Uterus (tissue), 4 donors: Measurements from ENCODE around the gene SHB. TPM values are rescaled to one million over a fixed set of nuclear protein-coding genes. Genes with fewer than 3 reads are reported as not detected.

Source experiments
- DNase-seq, 2 donors: peaks; one replicate each; pipeline ENCODE4 v3.0.0-alpha.2; 2019 to 2020
- H3K27ac ChIP-seq, 2 donors: fragments of 200-600 bp; sonication (generic); 1 replicate in 1 of 2; 2 replicates in 1 of 2; pipeline ENCODE4 v1.5.1; 2016 to 2018
- H3K27me3 ChIP-seq, 2 donors: fragments of 200-600 bp; sonication (generic); one replicate each; pipeline ENCODE4 v1.5.1; 2018 to 2019; ENCODE audit warnings: control low read depth in 1 of 2
- H3K36me3 ChIP-seq, 2 donors: fragments of 200-600 bp; sonication (generic); one replicate each; pipeline ENCODE4 v1.5.1; 2019; ENCODE audit warnings: control low read depth in 1 of 2
- H3K4me1 ChIP-seq, 2 donors: fragments of 200-600 bp; sonication (generic); one replicate each; pipeline ENCODE4 v1.5.1; 2018 to 2019; ENCODE audit warnings: control low read depth in 1 of 2
- H3K4me3 ChIP-seq, 2 donors: fragments of 200-600 bp; sonication (generic); 1 replicate in 1 of 2; 2 replicates in 1 of 2; pipeline ENCODE4 v1.5.1; 2018 to 2019; ENCODE audit warnings: mild to moderate bottlenecking in 1 of 2
- H3K9me3 ChIP-seq, 2 donors: fragments of 200-600 bp; sonication (generic); one replicate each; pipeline ENCODE4 v1.5.1; 2019; ENCODE audit warnings: control low read depth in 1 of 2
- CTCF ChIP-seq, 4 experiments: fragments of 200-600 bp in 2 of 4; fragments of 450-650 bp in 2 of 4; sonication (generic) in 2 of 4; IDR thresholded peaks; one replicate each; pipeline ENCODE4 v1.5.1; 2016 to 2019; ENCODE audit warnings: antibody characterized with exemption in 4 of 4, mild to moderate bottlenecking in 2 of 4, moderate library complexity in 1 of 4
- POLR2A ChIP-seq, 2 donors: fragments of 450-650 bp; IDR thresholded peaks; one replicate each; pipeline ENCODE4 v1.6.1; 2016; ENCODE audit warnings: antibody characterized with exemption in 2 of 2, mild to moderate bottlenecking in 1 of 2, moderate library complexity in 1 of 2
- intact Hi-C: fragments of 100-400 bp; cut with DNase I; formaldehyde crosslinking; loops from one replicate; pipeline ENCODE4 v1.15.1; 2023; ENCODE audit warnings: low total_unique reads
- total RNA-seq, 4 donors: library from RNA; depleted of rRNA in 3 of 4; stranded (reverse); fragments of >200 nt in 3 of 4; gene quantifications; one replicate each; pipeline versions ENCODE4 v1.1.0 to v1.2.4, GENCODE V29; 2014 to 2023
- donor health status: DM: yes; HTN: yes; CAD: no.

Gene SHB
- total RNA-seq, 4 donors from 2014 or later = 3.5 to 19.6 (median 7.3) TPM

- intact Hi-C loops = no loop called here
- H3K4me1 ChIP-seq = peaks cover 0 to 13% of the 10 kb centered on the region in 2 donors
- H3K27me3 ChIP-seq = no peaks in the 10 kb centered on the region
- H3K9me3 ChIP-seq = no peaks in the 10 kb centered on the region
- H3K27ac ChIP-seq = peak overlapping the region; percentile 28 to 73
- DNase-seq = no peak
- no peak for TF ChIP-seq POLR2A (IDR thresholded peaks at IDR 0.05)
- no peak overlapping the region for H3K4me3 ChIP-seq
- H3K36me3 ChIP-seq = no peaks in the 10 kb centered on the region
Measured at GRCh38 chr9:37953206-37953774, 115.7 kb downstream of the SHB start.

- Histone ChIP-seq H3K36me3 (no peaks in the 10 kb centered on the region), H3K4me1 (peaks cover 0 to 13% of the 10 kb centered on the region in 2 donors), H3K27ac (peak overlapping the region in 1 of 2 donors; percentile 73), H3K9me3 (no peaks in the 10 kb centered on the region), H3K4me3 (no peak overlapping the region), H3K27me3 (no peaks in the 10 kb centered on the region)
- DNase-seq = peak; percentile 61 to 68
- TF ChIP-seq POLR2A (IDR thresholded peaks at IDR 0.05) (no peak), CTCF (IDR thresholded peaks at IDR 0.05) (no peak)
- intact Hi-C loops = no loop called here
Measured at GRCh38 chr9:37952731-37953130, 116.3 kb downstream of the SHB start.

GRCh38 chr9:37951671-37952449 lies 117.2 kb downstream of the SHB start:
- H3K27me3 ChIP-seq = no peaks in the 10 kb centered on the region
- H3K4me1 ChIP-seq = peaks cover 0 to 13% of the 10 kb centered on the region in 2 donors
- H3K36me3 ChIP-seq = no peaks in the 10 kb centered on the region
- intact Hi-C loops = no loop called here
- DNase-seq = no peak
- TF ChIP-seq CTCF (IDR thresholded peaks at IDR 0.05) (no peak), POLR2A (IDR thresholded peaks at IDR 0.05) (no peak)
- no peak overlapping the region for H3K4me3 ChIP-seq
- H3K27ac ChIP-seq = peak overlapping the region in 1 of 2 donors; percentile 73
- no peaks in the 10 kb centered on the region for H3K9me3 ChIP-seq

- H3K27me3 ChIP-seq = no peaks in the 10 kb centered on the region
- H3K4me3 ChIP-seq = no peak overlapping the region
- peaks cover 0 to 13% of the 10 kb centered on the region in 2 donors for H3K4me1 ChIP-seq
- no peak for DNase-seq
- no peak overlapping the region for H3K27ac ChIP-seq
- intact Hi-C loops = no loop called here
- TF ChIP-seq CTCF (IDR thresholded peaks at IDR 0.05) (no peak), POLR2A (IDR thresholded peaks at IDR 0.05) (no peak)
- no peaks in the 10 kb centered on the region for H3K9me3 ChIP-seq
- H3K36me3 ChIP-seq = no peaks in the 10 kb centered on the region
Measured at GRCh38 chr9:37950561-37950960, 118.5 kb downstream of the SHB start.

GRCh38 chr9:37949576-37949975 lies 119.5 kb downstream of the SHB start:
- no peak for TF ChIP-seq CTCF (IDR thresholded peaks at IDR 0.05)
- no peak for TF ChIP-seq POLR2A (IDR thresholded peaks at IDR 0.05)
- Histone ChIP-seq H3K4me3 (no peak overlapping the region), H3K36me3 (no peaks in the 10 kb centered on the region), H3K4me1 (peaks cover 0 to 12% of the 10 kb centered on the region in 2 donors), H3K27me3 (no peaks in the 10 kb centered on the region), H3K27ac (no peak overlapping the region), H3K9me3 (no peaks in the 10 kb centered on the region)
- no peak for DNase-seq
- intact Hi-C loops = no loop called here
